Raji (cell line): ENCODE measurements around the gene PTPN18.

Experiments used
- POLR2A ChIP-seq: IDR thresholded peaks from 2 replicates; pipeline ENCODE4 v1.6.1; 2011; ENCODE audit warnings: low read depth, low read length, control low read depth; ENCODE audit not compliant: insufficient read depth

Gene PTPN18

GRCh38 chr2:130336150-130336876, 19.5 kb upstream of the PTPN18 start:
- no peak for TF ChIP-seq POLR2A

GRCh38 chr2:130336877-130337734, 18.8 kb upstream of the PTPN18 start:
- TF ChIP-seq POLR2A = peak; percentile 94

GRCh38 chr2:130337735-130338325, 18.0 kb upstream of the PTPN18 start:
- no peak for TF ChIP-seq POLR2A

GRCh38 chr2:130338793-130339345, 17.0 kb upstream of the PTPN18 start:
- TF ChIP-seq POLR2A = no peak

- no peak for TF ChIP-seq POLR2A
Observed at GRCh38 chr2:130339885-130340745, 15.7 kb upstream of the PTPN18 start.

- TF ChIP-seq POLR2A = no peak
Observed at GRCh38 chr2:130341562-130342019, 14.3 kb upstream of the PTPN18 start.

GRCh38 chr2:130342020-130342532, 13.8 kb upstream of the PTPN18 start:
- peak; percentile 60 for TF ChIP-seq POLR2A

- peak; percentile 76 for TF ChIP-seq POLR2A
Observed at GRCh38 chr2:130342533-130343275, 13.2 kb upstream of the PTPN18 start, which contains the start of gene IMP4. IMP4 (plus strand) TSS chr2:130342897; CDS start chr2:130342933, 36 bp downstream.

- TF ChIP-seq POLR2A = no peak
Observed at GRCh38 chr2:130344578-130344977, 11.3 kb upstream of the PTPN18 start.

- no peak for TF ChIP-seq POLR2A
Observed at GRCh38 chr2:130345091-130345490, 10.8 kb upstream of the PTPN18 start.

- 0 out of 2 replicates have a peak, but pooled peaks have one; percentile 19 for TF ChIP-seq POLR2A
Observed at GRCh38 chr2:130345611-130346010, 10.2 kb upstream of the PTPN18 start.

GRCh38 chr2:130346041-130346740, 9.7 kb upstream of the PTPN18 start:
- TF ChIP-seq POLR2A = no peak

- TF ChIP-seq POLR2A = peak; percentile 42; the same call in 1 of the 2 replicates
Observed at GRCh38 chr2:130346741-130347066, 9.2 kb upstream of the PTPN18 start.
